ENCODE measurements around the gene USP20. TPM values are rescaled to one million over a fixed set of nuclear protein-coding genes. Genes with fewer than 3 reads are reported as not detected.

The USP20 gene
- total and polyA plus RNA-seq, 2 donors (not counting 3 experiments of a cell fraction or from before 2014, with no cell fraction given), result 13.4 to 25.9 TPM

GRCh38 chr9:129902740-129903134 lies 67.5 kb downstream of the USP20 start:
- Histone ChIP-seq H3K9ac (replicated peaks; ENCODE audit: extremely low read depth, insufficient read depth, low read length) (no peak overlapping the region), H3K27ac (ENCODE audit: insufficient read depth, low read depth, low read length) (no peak overlapping the region), H3K36me3 (ENCODE audit: control insufficient read depth in 2 of 2, extremely low read depth in 1 of 2, insufficient read depth in 2 of 2, low read length in 2 of 2) (peaks cover 0 to 22% of the 10 kb centered on the region in 2 experiments), H3K27me3 (ENCODE audit: control insufficient read depth in 2 of 2, insufficient read depth in 2 of 2, low read length in 2 of 2) (no peaks in the 10 kb centered on the region), H3K79me2 (ENCODE audit: control insufficient read depth, insufficient read depth, low read length) (no peaks in the 10 kb centered on the region), H3K9me3 (replicated peaks; ENCODE audit: control insufficient read depth, insufficient read depth, low read length) (no peaks in the 10 kb centered on the region), H2AFZ (ENCODE audit: low read depth, low read length) (no peak overlapping the region), H4K20me1 (replicated peaks; ENCODE audit: control insufficient read depth, extremely low read depth, insufficient read depth, low read length) (no peaks in the 10 kb centered on the region), H3K4me3 (replicated peaks in 1 of 3; ENCODE audit: insufficient read depth in 1 of 3, low read depth in 1 of 3, low read length in 3 of 3) (no peak overlapping the region), H3K4me1 (ENCODE audit: control insufficient read depth, extremely low read depth, insufficient read depth, low read length) (peaks cover 5% of the 10 kb centered on the region), H3K9me1 (replicated peaks; ENCODE audit: control insufficient read depth, extremely low read depth, insufficient read depth, low read length) (no peaks in the 10 kb centered on the region), H3K4me2 (ENCODE audit: insufficient read depth, low read length) (no peak overlapping the region)
- CTCF ChIA-PET, result interaction anchor here (1.5 kb wide), 1 partner anchor 10 kb away, joined by 4 read pairs; no protein-coding TSS in a partner anchor
- POLR2A ChIA-PET, result interaction anchor here (0.6 kb wide), 1 partner anchor 83 kb away, joined by 8 read pairs; no protein-coding TSS in a partner anchor
- DNase-seq (ENCODE audit: low read depth, low spot score) (no peak), FAIRE-seq (no peak)
- dilution Hi-C loops (cut with MboI; ENCODE audit: extremely low pct_ligation_motif_present, low sequenced_read_pairs), result no loop called here
- intact Hi-C loops (cut with micrococcal nuclease), result no loop called here
- TF ChIP-seq POLR2A (IDR thresholded peaks at IDR 0.05; ENCODE audit: low read depth, low read length) (no peak), MYC (IDR thresholded peaks at IDR 0.05; ENCODE audit: low read depth, low read length) (no peak)
- no TSS peak for BruUV-seq (replicated peaks)

- POLR2A ChIA-PET, result no interaction called here
Observed at GRCh38 chr9:129904734-129905133, 69.5 kb downstream of the USP20 start.

More at GRCh38 chr9:129904734-129905133, 69.5 kb downstream of the USP20 start:
- no peak for TF ChIP-seq MAX (IDR thresholded peaks at IDR 0.05; ENCODE audit: insufficient read depth, insufficient read length)
- TF ChIP-seq CTCF (IDR thresholded peaks at IDR 0.05; ENCODE audit: extremely low read depth in 1 of 2, insufficient read depth in 1 of 2, low read depth in 1 of 2, low read length in 2 of 2), result no peak
- TF ChIP-seq JUN (IDR thresholded peaks at IDR 0.05; ENCODE audit: borderline replicate concordance, insufficient read depth, insufficient read length, low read depth), result no peak
- no peak for TF ChIP-seq GATA2 (IDR thresholded peaks at IDR 0.05; ENCODE audit: insufficient read depth, insufficient read length, low read depth, low read length)
- TF ChIP-seq POLR2A (IDR thresholded peaks at IDR 0.05; ENCODE audit: low read depth, low read length), result no peak
- TF ChIP-seq EZH2 (IDR thresholded peaks at IDR 0.05; ENCODE audit: borderline replicate concordance, low read depth, low read length, severe bottlenecking), result no peak
- TF ChIP-seq FOS (IDR thresholded peaks at IDR 0.05; ENCODE audit: borderline replicate concordance, insufficient read depth, low read length), result no peak
- TF ChIP-seq MYC (IDR thresholded peaks at IDR 0.05; ENCODE audit: low read depth, low read length), result no peak
- no peak for TF ChIP-seq POLR2AphosphoS5 (IDR thresholded peaks at IDR 0.05; ENCODE audit: insufficient read depth, low read depth, low read length)
- intact Hi-C loops (cut with micrococcal nuclease), result no loop called here
- DNase-seq (ENCODE audit: low read depth, low spot score) (no peak), FAIRE-seq (no peak)
- Histone ChIP-seq H3K9me1 (replicated peaks; ENCODE audit: control insufficient read depth, extremely low read depth, insufficient read depth, low read length) (no peaks in the 10 kb centered on the region), H4K20me1 (replicated peaks; ENCODE audit: control insufficient read depth, extremely low read depth, insufficient read depth, low read length) (no peaks in the 10 kb centered on the region), H3K9me3 (replicated peaks; ENCODE audit: control insufficient read depth, insufficient read depth, low read length) (no peaks in the 10 kb centered on the region), H3K79me2 (ENCODE audit: control insufficient read depth, insufficient read depth, low read length) (no peaks in the 10 kb centered on the region), H2AFZ (ENCODE audit: low read depth, low read length) (no peak overlapping the region), H3K4me2 (ENCODE audit: insufficient read depth, low read length) (no peak overlapping the region), H3K9ac (replicated peaks; ENCODE audit: extremely low read depth, insufficient read depth, low read length) (no peak overlapping the region), H3K36me3 (ENCODE audit: control insufficient read depth in 2 of 2, extremely low read depth in 1 of 2, insufficient read depth in 2 of 2, low read length in 2 of 2) (peaks cover 0 to 21% of the 10 kb centered on the region in 2 experiments), H3K27me3 (ENCODE audit: control insufficient read depth in 2 of 2, insufficient read depth in 2 of 2, low read length in 2 of 2) (no peaks in the 10 kb centered on the region), H3K27ac (ENCODE audit: insufficient read depth, low read depth, low read length) (no peak overlapping the region), H3K4me3 (replicated peaks in 1 of 3; ENCODE audit: insufficient read depth in 1 of 3, low read depth in 1 of 3, low read length in 3 of 3) (no peak overlapping the region), H3K4me1 (ENCODE audit: control insufficient read depth, extremely low read depth, insufficient read depth, low read length) (peaks cover 3% of the 10 kb centered on the region)
- dilution Hi-C loops (cut with MboI; ENCODE audit: extremely low pct_ligation_motif_present, low sequenced_read_pairs), result no loop called here
- no TSS peak for BruUV-seq (replicated peaks)
- CTCF ChIA-PET, result interaction anchor here (0.8 to 3.7 kb wide), 5 partner anchors 10 to 140 kb away, joined by 3 to 11 read pairs (median 3); no protein-coding TSS in a partner anchor
